ENCODE results near the gene C13orf46.

Gene C13orf46

DNA sequence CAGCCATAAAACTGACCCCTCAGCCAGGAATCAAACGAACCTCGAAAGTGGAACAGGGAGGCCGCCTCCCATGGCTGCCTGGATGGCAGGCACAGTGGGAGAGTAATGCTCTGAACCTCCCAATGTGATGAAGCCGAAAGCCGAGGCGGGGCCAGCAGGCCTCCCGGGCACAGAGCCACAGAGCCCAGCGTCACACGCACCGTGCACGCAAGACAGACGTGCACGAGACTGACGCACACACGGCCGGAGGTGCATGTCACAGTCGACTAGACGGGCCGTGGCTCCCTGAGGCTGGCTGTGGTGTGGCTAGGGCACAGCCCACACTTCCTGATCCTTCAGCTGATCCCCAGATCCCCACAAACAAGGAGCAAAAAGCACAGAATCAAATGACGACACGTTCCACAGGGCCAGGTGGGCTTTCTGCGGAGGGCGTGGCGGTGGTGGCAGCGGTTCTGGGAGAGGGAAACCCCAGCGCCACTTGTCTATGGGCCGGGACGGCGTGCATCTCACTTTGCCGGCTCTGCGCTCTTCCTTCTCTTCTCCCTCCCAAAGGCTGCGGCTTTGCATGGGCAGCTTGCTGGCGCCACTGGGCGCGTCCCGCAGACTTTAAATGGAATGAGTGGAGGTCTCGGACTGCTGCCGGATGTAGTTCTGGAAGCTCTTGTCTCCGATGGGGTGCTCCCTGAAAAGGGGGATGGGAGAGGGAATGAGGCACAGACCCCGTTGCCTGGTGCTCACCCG lies 5.0 kb upstream of the C13orf46 start:
- no peak for DNase-seq (ENCODE audit: extremely low spot score)
- ChIA-PET POLR2A (no interaction called here), CTCF (no interaction called here)
- TF ChIP-seq L3MBTL2 (conservative IDR thresholded peaks at IDR 0.05) (no peak), ELF4 (IDR thresholded peaks at IDR 0.05) (no peak), SP1 (IDR thresholded peaks at IDR 0.05) (no peak), NFRKB (IDR thresholded peaks at IDR 0.05) (no peak), LEF1 (IDR thresholded peaks at IDR 0.05; ENCODE audit: borderline replicate concordance) (no peak), CTBP1 (IDR thresholded peaks at IDR 0.05; ENCODE audit: borderline replicate concordance) (no peak), FOXA1 (IDR thresholded peaks at IDR 0.05) (no peak), SUZ12 (IDR thresholded peaks at IDR 0.05) (no peak), FOXM1 (IDR thresholded peaks at IDR 0.05; ENCODE audit: borderline replicate concordance) (no peak), ZNF384 (IDR thresholded peaks at IDR 0.05) (no peak), ARNT (IDR thresholded peaks at IDR 0.05) (no peak)
- TF ChIP-seq, protein P1, sequence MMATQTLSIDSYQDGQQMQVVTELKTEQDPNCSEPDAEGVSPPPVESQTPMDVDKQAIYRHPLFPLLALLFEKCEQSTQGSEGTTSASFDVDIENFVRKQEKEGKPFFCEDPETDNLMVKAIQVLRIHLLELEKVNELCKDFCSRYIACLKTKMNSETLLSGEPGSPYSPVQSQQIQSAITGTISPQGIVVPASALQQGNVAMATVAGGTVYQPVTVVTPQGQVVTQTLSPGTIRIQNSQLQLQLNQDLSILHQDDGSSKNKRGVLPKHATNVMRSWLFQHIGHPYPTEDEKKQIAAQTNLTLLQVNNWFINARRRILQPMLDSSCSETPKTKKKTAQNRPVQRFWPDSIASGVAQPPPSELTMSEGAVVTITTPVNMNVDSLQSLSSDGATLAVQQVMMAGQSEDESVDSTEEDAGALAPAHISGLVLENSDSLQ (IDR thresholded peaks at IDR 0.05) = no peak

DNA sequence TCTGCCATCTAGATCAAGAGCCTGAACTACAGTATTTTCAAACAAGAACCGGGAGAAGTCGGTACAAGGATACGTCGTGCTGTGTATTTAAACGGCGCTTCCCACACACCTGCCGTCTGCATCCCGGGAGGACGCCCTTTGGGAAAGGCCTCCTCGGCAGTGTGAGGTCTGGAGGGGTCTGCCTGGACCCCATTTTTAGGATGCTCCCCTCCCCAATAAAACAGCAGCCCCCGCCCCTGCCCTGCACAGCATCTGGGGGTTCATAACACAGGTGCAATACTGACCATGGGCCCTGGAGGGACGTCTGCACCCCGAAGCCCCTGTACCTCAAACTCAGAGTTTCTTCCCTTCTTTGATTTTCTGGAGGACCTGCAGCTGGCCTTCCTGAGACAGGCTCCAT lies 4.1 kb upstream of the C13orf46 start:
- TF ChIP-seq LEF1 (IDR thresholded peaks at IDR 0.05; ENCODE audit: borderline replicate concordance) (no peak), L3MBTL2 (conservative IDR thresholded peaks at IDR 0.05) (no peak), SP1 (IDR thresholded peaks at IDR 0.05) (no peak), ZNF384 (IDR thresholded peaks at IDR 0.05) (no peak), FOXK2 (IDR thresholded peaks at IDR 0.05) (no peak), FOXA1 (IDR thresholded peaks at IDR 0.05) (no peak), SUZ12 (IDR thresholded peaks at IDR 0.05) (no peak), TARDBP (IDR thresholded peaks at IDR 0.05) (no peak), HDGF (IDR thresholded peaks at IDR 0.05; ENCODE audit: borderline replicate concordance) (no peak), CTBP1 (IDR thresholded peaks at IDR 0.05; ENCODE audit: borderline replicate concordance) (no peak), NFRKB (IDR thresholded peaks at IDR 0.05) (no peak), FOXM1 (IDR thresholded peaks at IDR 0.05; ENCODE audit: borderline replicate concordance) (no peak), ARNT (IDR thresholded peaks at IDR 0.05) (no peak), BHLHE40 (IDR thresholded peaks at IDR 0.05; ENCODE audit: borderline replicate concordance) (no peak)
- TF ChIP-seq, protein P1 (IDR thresholded peaks at IDR 0.05) = no peak
- no peak for DNase-seq (ENCODE audit: extremely low spot score)
- ChIA-PET CTCF (no interaction called here), POLR2A (no interaction called here)

DNA sequence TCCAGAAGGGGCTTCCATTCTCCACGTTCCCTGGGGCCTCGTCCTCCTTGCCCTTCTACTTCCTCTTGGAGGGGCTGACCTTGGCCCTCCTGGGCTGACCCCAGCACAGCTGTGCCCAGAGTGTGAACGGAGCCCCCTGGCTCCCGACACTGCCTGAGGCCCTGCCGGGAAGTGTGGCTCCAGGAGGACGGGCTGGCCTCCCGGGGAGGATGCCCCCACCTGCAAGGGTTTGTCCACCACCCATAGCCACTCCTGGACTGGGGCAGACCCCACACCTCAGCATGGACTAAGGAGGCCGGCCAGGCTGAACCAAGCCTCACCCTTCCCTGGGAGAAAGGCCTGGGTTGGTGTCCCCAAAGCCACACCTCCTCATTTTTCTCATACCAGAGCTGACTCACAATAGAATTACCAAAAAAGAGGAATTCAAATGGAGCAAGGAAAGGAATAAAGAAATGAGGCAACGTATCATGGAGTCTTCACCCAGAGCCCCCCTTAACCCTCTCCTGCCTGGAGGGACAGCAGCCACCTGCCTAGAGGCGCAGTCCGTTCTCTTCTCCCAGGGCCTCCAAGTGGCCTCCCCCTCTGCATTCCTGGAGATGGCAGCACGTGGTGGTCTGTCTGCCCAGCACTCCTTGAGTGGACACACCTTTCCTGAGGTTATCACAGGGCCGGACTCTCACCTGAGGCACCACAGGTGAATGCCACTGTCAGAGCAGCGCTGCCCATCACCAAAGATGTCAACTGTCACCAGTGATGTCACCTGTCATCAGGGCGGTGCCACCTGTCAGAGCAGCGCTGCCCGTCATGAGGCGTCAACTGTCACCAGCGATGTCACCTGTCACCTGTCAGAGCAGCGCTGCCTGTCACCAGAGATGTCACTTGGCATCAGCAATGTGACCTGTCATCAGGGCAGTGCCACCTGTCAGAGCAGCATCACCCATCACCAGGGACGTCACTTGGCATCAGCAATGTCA lies 3.1 kb upstream of the C13orf46 start:
- no peak for DNase-seq (ENCODE audit: extremely low spot score)
- TF ChIP-seq L3MBTL2 (conservative IDR thresholded peaks at IDR 0.05) (no peak), FOXA1 (IDR thresholded peaks at IDR 0.05) (no peak), NFRKB (IDR thresholded peaks at IDR 0.05) (no peak), FOXK2 (IDR thresholded peaks at IDR 0.05) (no peak), CTBP1 (IDR thresholded peaks at IDR 0.05; ENCODE audit: borderline replicate concordance) (no peak), ELF4 (IDR thresholded peaks at IDR 0.05) (no peak), ZNF384 (IDR thresholded peaks at IDR 0.05) (no peak), ARNT (IDR thresholded peaks at IDR 0.05) (no peak), FOXM1 (IDR thresholded peaks at IDR 0.05; ENCODE audit: borderline replicate concordance) (no peak), LEF1 (IDR thresholded peaks at IDR 0.05; ENCODE audit: borderline replicate concordance) (no peak), HDGF (IDR thresholded peaks at IDR 0.05; ENCODE audit: borderline replicate concordance) (no peak), SP1 (IDR thresholded peaks at IDR 0.05) (no peak), BHLHE40 (IDR thresholded peaks at IDR 0.05; ENCODE audit: borderline replicate concordance) (no peak), TARDBP (IDR thresholded peaks at IDR 0.05) (no peak), SUZ12 (IDR thresholded peaks at IDR 0.05) (no peak)
- TF ChIP-seq, protein P1 (IDR thresholded peaks at IDR 0.05) = no peak
- ChIA-PET CTCF (no interaction called here), POLR2A (no interaction called here)

DNA sequence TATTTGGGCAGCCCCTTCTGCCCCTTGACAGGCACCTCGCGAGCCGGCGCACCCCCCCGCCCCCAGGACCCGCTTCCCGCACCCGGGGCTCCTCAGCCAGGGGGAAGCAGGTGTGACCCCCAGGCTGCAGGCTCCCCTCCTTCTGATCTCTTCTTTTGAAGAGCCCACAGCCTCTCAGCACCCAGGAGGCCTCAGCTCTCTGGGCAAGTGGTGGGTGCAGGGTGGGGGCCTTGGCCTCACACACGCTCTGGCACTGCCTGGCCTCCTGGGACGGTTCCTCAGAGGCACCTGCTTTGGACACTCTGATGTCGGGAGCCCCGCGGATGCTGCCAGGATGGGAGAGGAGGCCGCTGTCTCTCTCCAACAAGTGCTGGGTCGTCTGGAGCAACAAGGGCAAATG lies 1.5 kb upstream of the C13orf46 start:
- DNase-seq (ENCODE audit: extremely low spot score) = no peak
- POLR2A ChIA-PET = no interaction called here
- TF ChIP-seq TARDBP (IDR thresholded peaks at IDR 0.05) = no peak
- TF ChIP-seq FOXM1 (IDR thresholded peaks at IDR 0.05; ENCODE audit: borderline replicate concordance) = no peak
- TF ChIP-seq SUZ12 (IDR thresholded peaks at IDR 0.05) = no peak
- CTCF ChIA-PET = no interaction called here

DNA sequence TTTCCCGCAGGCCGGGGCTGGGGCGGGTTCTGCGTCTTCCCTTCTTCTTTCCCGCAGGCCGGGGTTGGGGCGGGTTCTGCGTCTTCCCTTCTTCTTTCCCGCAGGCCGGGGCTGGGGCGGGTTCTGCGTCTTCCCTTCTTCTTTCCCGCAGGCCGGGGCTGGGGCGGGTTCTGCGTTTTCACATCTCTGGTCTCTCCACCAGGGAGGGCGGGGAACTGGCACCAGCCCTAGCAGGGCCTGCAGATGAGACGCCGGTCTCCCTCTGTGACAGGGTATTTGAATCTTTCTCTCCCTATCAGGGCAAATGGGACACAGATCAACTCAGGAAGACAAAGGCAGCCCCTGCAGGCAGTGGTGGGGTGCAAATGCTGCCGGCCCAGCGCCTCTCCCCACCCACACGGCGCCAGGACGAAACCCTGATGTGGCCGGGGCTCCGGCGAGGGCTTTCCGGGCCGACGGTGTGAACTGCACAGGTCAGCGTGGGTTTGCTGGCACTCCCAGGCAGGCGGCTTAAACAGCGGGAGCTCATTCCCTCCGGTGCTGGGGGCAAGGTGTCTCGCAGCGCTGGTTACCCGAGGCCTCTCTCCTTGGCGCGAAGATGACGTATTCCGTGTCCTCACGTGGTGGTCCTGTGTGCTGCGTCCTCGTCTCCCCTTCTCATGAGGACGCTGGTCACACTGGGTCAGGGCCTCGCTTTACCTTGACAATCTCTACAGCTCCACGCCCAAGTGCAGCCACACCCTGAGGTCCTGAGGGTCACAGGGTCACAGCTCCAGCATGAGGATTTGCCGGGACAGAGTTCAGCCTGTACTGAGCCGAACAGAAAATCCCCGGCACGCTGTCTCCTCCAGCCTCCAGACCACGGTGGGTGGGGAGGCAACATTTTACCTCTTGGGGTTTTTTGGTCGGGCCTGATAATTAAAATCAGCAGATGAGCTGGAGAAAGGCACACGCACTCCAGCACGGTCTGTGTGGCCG lies 717 bp upstream of the C13orf46 start:
- no peak for DNase-seq (ENCODE audit: extremely low spot score)
- CTCF ChIA-PET = no interaction called here
- POLR2A ChIA-PET = no interaction called here
- no peak for TF ChIP-seq LEF1 (IDR thresholded peaks at IDR 0.05; ENCODE audit: borderline replicate concordance)
- TF ChIP-seq FOXK2 (IDR thresholded peaks at IDR 0.05) = no peak
- TF ChIP-seq, protein P1 (IDR thresholded peaks at IDR 0.05) = no peak
- no peak for TF ChIP-seq FOXA1 (IDR thresholded peaks at IDR 0.05)
- TF ChIP-seq TARDBP (IDR thresholded peaks at IDR 0.05) = no peak
- no peak for TF ChIP-seq NFRKB (IDR thresholded peaks at IDR 0.05)
- TF ChIP-seq BHLHE40 (IDR thresholded peaks at IDR 0.05; ENCODE audit: borderline replicate concordance) = no peak
- TF ChIP-seq L3MBTL2 (conservative IDR thresholded peaks at IDR 0.05) = no peak
- TF ChIP-seq SP1 (IDR thresholded peaks at IDR 0.05) = no peak
- no peak for TF ChIP-seq ZNF384 (IDR thresholded peaks at IDR 0.05)
- TF ChIP-seq HDGF (IDR thresholded peaks at IDR 0.05; ENCODE audit: borderline replicate concordance) = no peak
- TF ChIP-seq ARNT (IDR thresholded peaks at IDR 0.05) = no peak
- TF ChIP-seq FOXM1 (IDR thresholded peaks at IDR 0.05; ENCODE audit: borderline replicate concordance) = no peak
- no peak for TF ChIP-seq SUZ12 (IDR thresholded peaks at IDR 0.05)
- no peak for TF ChIP-seq ELF4 (IDR thresholded peaks at IDR 0.05)
- TF ChIP-seq CTBP1 (IDR thresholded peaks at IDR 0.05; ENCODE audit: borderline replicate concordance) = no peak

Measured in HEK293T (cell line).